Measurements from ENCODE around the gene MCUB. TPM values are rescaled to one million over a fixed set of nuclear protein-coding genes. Genes with fewer than 3 reads are reported as not detected.

The MCUB gene
- total RNA-seq, 1 experiment from 2014 or later = 18.6 TPM

DNA sequence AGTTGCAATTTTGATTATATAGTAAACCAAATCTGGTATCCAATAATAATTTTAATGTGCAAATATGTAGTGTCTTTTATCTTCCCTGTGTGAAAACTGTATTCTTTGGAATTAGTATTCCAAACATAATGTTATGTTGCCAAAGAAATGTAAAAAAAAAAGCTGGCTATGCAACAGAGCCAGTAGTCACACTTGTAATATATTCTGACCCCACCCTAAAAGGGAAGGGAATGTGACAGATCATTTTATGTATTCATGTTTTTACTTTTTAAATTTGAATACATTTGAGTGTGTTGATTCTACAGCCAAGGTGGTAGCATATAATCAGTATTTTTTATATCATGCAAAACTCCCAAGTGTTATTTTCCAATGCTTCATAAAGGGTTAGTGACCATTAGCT lies 27.9 kb upstream of the MCUB start:
- Histone ChIP-seq H3K79me2 (ENCODE audit: insufficient read depth, low read length) (no peaks in the 10 kb centered on the region), H3K27me3 (ENCODE audit: insufficient read depth, low read length) (no peaks in the 10 kb centered on the region), H3K4me3 (replicated peaks in 1 of 2; ENCODE audit: low read depth in 1 of 2, low read length in 2 of 2) (no peak overlapping the region), H2AFZ (ENCODE audit: low read depth, low read length, poor library complexity, severe bottlenecking) (no peak overlapping the region), H3K27ac (ENCODE audit: low read depth, low read length) (no peak overlapping the region), H3K9ac (ENCODE audit: low read length) (no peak overlapping the region), H4K20me1 (ENCODE audit: insufficient read depth) (no peaks in the 10 kb centered on the region; the same call in 1 of the 2 replicates), H3K9me2 (ENCODE audit: insufficient read depth) (no peaks in the 10 kb centered on the region), H3K4me2 (ENCODE audit: low read length) (no peak overlapping the region), H3K36me3 (ENCODE audit: control insufficient read depth in 1 of 2, insufficient read depth in 2 of 2, low read length in 2 of 2) (peaks cover 33 to 35% of the 10 kb centered on the region in 2 experiments), H3K9me3 (ENCODE audit: control insufficient read depth in 1 of 2, insufficient read depth in 1 of 2, low read depth in 1 of 2, low read length in 2 of 2) (no peaks in the 10 kb centered on the region), H3K4me1 (ENCODE audit: control insufficient read depth in 1 of 2, insufficient read depth in 2 of 2, low read length in 2 of 2) (no peaks in the 10 kb centered on the region)
- ChIA-PET RAD21 (ENCODE audit: low non-redundant PET in 1 of 2, low total read pairs in 2 of 2, uncharacterized antibody in 2 of 2, unreplicated experiment in 2 of 2) (no interaction called here), POLR2A (no interaction called here), CTCF (no interaction called here)
- no TSS peak for BruUV-seq (replicated peaks)
- intact Hi-C loops (cut with micrococcal nuclease) = no loop called here
- no peak for DNase-seq (ENCODE audit: low read depth, low spot score)
- no peak for ATAC-seq
- no peak for TF ChIP-seq EZH2phosphoT487 (IDR thresholded peaks at IDR 0.05; ENCODE audit: borderline replicate concordance)
- TF ChIP-seq, protein P1, sequence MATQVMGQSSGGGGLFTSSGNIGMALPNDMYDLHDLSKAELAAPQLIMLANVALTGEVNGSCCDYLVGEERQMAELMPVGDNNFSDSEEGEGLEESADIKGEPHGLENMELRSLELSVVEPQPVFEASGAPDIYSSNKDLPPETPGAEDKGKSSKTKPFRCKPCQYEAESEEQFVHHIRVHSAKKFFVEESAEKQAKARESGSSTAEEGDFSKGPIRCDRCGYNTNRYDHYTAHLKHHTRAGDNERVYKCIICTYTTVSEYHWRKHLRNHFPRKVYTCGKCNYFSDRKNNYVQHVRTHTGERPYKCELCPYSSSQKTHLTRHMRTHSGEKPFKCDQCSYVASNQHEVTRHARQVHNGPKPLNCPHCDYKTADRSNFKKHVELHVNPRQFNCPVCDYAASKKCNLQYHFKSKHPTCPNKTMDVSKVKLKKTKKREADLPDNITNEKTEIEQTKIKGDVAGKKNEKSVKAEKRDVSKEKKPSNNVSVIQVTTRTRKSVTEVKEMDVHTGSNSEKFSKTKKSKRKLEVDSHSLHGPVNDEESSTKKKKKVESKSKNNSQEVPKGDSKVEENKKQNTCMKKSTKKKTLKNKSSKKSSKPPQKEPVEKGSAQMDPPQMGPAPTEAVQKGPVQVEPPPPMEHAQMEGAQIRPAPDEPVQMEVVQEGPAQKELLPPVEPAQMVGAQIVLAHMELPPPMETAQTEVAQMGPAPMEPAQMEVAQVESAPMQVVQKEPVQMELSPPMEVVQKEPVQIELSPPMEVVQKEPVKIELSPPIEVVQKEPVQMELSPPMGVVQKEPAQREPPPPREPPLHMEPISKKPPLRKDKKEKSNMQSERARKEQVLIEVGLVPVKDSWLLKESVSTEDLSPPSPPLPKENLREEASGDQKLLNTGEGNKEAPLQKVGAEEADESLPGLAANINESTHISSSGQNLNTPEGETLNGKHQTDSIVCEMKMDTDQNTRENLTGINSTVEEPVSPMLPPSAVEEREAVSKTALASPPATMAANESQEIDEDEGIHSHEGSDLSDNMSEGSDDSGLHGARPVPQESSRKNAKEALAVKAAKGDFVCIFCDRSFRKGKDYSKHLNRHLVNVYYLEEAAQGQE (IDR thresholded peaks at IDR 0.05; ENCODE audit: low read depth) = no peak
- TF ChIP-seq, protein P2, sequence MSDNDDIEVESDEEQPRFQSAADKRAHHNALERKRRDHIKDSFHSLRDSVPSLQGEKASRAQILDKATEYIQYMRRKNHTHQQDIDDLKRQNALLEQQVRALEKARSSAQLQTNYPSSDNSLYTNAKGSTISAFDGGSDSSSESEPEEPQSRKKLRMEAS (IDR thresholded peaks at IDR 0.05) = no peak
- no peak for TF ChIP-seq CBX3 (IDR thresholded peaks at IDR 0.05; ENCODE audit: low read depth)
- TF ChIP-seq JUND (IDR thresholded peaks at IDR 0.05) = no peak
- no peak for TF ChIP-seq ELF1 (IDR thresholded peaks at IDR 0.05; ENCODE audit: borderline replicate concordance, low read depth)
- TF ChIP-seq POLR2A (IDR thresholded peaks at IDR 0.05; ENCODE audit: borderline replicate concordance, extremely low read depth, insufficient read depth, insufficient read length) = no peak
- TF ChIP-seq SP1 (IDR thresholded peaks at IDR 0.05; ENCODE audit: low read depth) = no peak
- no peak for TF ChIP-seq RAD21 (IDR thresholded peaks at IDR 0.05; ENCODE audit: low read depth)
- TF ChIP-seq SIN3A (IDR thresholded peaks at IDR 0.05; ENCODE audit: low read depth) = no peak
- TF ChIP-seq, protein P3, sequence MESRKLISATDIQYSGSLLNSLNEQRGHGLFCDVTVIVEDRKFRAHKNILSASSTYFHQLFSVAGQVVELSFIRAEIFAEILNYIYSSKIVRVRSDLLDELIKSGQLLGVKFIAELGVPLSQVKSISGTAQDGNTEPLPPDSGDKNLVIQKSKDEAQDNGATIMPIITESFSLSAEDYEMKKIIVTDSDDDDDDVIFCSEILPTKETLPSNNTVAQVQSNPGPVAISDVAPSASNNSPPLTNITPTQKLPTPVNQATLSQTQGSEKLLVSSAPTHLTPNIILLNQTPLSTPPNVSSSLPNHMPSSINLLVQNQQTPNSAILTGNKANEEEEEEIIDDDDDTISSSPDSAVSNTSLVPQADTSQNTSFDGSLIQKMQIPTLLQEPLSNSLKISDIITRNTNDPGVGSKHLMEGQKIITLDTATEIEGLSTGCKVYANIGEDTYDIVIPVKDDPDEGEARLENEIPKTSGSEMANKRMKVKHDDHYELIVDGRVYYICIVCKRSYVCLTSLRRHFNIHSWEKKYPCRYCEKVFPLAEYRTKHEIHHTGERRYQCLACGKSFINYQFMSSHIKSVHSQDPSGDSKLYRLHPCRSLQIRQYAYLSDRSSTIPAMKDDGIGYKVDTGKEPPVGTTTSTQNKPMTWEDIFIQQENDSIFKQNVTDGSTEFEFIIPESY (IDR thresholded peaks at IDR 0.05; ENCODE audit: extremely low read depth, insufficient replicate concordance, low read length) = no peak
- no peak for TF ChIP-seq EZH2 (IDR thresholded peaks at IDR 0.05)
- no peak for TF ChIP-seq ZFX (IDR thresholded peaks at IDR 0.05)
- TF ChIP-seq FOSL1 (IDR thresholded peaks at IDR 0.05; ENCODE audit: low read depth) = no peak
